ENCODE measurements around the gene PPP1R12C.
"Not testable (repeated sequence)": the region's sequence is repeated elsewhere in the genome, so short reads cannot be mapped to it uniquely, and the experiment has no call there.

DNA sequence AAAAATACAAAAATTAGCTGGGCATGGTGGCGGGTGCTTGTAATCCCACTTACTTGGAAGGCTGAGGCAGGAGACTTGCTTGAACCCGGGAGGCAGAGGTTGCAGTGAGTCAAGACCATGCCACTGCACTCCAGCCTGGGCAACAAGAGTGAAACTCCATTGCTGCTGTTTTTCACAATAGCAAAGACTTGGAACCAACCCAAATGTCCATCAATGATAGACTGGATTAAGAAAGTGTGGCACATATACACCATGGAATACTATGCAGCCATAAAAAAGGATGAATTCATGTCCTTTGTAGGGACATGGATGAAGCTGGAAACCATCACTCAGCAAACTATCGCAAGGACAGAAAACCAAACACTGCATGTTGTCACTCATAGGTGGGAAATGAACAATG lies 10.2 kb downstream of the PPP1R12C start:
- TF ChIP-seq REST (IDR thresholded peaks at IDR 0.05; ENCODE audit: insufficient read depth in 1 of 2, low read depth in 2 of 2, low read length in 1 of 2); CTCF (IDR thresholded peaks at IDR 0.05); SIN3A (IDR thresholded peaks at IDR 0.05; ENCODE audit: borderline replicate concordance, insufficient read depth, low read depth, low read length); POLR2AphosphoS5 (IDR thresholded peaks at IDR 0.05; ENCODE audit: low read depth, low read length): not testable (repeated sequence)
